HG02840 (cell line): ENCODE results near the gene CELF4.

ENCODE experiments used
- ATAC-seq: cut with Tn5 transposase; IDR thresholded peaks from one replicate; pipeline ENCODE4 v1.9.1; 2021; ENCODE audit warnings: mild to moderate bottlenecking, moderate library complexity, moderate number of reproducible peaks; ENCODE audit not compliant: unreplicated experiment, low FRiP score

Gene CELF4

GRCh38 chr18:37428288-37428974 lies 137.2 kb downstream of the CELF4 start:
- ATAC-seq, result no peak

GRCh38 chr18:37426586-37426985 lies 139.0 kb downstream of the CELF4 start:
- ATAC-seq, result no peak

GRCh38 chr18:37425222-37425621 lies 140.4 kb downstream of the CELF4 start:
- ATAC-seq, result no peak

GRCh38 chr18:37424507-37424906 lies 141.1 kb downstream of the CELF4 start:
- ATAC-seq, result no peak

GRCh38 chr18:37422596-37422995 lies 143.0 kb downstream of the CELF4 start:
- ATAC-seq, result no peak

DNA sequence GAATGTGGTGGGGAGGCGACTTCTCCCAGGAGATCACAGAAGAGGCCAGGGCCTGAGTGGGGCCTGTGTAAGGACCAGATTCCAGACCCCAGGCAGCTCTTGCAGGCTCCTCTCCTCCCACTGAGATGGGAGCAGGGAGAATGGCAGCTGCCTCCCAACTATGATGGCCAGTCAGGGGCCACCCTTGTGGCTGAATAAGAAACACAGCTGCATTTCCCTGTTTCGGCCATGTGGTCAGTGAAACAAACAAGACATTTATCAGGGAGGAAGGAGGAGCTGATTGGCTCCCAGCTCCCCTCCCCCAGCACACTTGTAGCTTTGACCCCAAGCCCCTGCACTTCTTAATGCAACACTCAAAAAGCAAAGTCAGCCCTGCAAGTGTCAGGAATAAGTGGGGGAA lies 143.5 kb downstream of the CELF4 start:
- ATAC-seq, result no peak

DNA sequence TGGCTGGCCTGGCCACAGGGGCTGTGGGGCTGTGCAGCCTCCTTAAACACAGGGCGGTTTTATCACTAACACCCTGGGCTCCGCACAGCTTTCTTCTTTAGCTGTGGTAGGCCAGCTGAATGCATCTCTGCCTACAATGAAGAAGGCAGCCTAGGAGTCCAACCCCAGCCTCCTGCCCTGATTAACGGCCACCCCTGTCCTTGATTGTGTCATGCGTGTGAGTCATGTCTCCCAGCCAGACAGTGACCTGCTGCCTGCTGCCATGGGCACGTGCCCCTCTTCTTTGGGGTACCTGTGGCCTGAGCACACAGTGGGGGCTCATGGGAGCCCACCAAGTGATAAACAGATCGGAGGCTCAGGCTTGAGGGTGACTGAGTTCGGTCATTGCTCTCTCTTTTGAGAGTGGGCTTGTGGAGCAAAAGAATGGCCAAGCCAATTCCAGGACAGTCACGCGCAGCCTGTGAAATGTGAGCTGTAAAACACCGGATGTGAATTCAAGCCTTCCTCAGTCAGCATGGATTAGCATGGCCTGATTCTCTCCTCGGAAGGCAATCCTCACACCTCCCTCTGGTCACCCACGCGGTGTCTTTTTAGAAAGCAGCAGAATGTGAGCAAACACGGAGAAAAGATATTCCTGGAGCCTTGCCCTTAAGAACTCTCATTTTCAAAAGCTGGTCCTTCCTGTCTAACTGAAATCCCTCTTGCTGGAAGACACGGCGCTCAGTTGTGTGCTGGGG lies 144.1 kb downstream of the CELF4 start:
- no peak for ATAC-seq

- no peak for ATAC-seq
Measured at GRCh38 chr18:37420315-37420880, 145.2 kb downstream of the CELF4 start.

DNA sequence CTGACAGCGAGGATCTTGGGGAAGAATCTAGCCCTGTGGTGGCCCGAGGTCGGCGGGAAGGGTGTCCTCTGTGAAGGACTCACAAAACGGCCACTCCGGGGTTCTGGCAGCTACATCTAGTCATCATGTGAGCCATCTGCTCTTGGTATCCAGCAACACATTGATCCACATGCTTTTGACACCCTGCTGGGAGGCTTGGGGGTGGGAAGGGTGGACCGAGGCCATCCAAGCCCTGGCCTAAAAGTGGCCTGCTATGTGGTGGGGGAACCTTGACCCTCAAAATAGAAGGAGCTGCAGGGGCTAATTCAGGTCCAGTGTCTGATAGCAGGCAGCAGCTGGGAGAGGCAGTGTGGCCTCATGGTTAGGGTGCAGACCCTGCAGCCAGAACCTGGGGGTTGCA lies 145.7 kb downstream of the CELF4 start:
- no peak for ATAC-seq

GRCh38 chr18:37419315-37419714 lies 146.3 kb downstream of the CELF4 start:
- ATAC-seq, result no peak

DNA sequence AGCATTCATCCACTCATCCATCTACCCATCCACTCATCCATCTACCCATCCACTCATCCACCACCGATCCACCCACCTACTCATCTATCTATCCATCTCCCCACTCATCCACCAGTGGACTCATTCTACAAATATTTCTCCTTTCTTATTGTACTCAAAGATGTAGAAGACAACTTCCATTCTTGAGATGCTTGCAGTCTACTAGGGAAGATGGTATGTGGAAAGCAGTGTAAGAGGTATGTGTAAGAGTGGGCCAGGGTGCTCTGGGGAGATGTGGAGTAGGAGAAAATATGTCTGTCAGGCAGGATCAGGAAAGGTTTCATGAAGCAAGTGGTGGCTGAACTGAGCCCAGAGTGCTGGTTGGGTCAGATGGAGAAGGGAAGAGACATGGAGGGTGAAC lies 150.8 kb downstream of the CELF4 start:
- ATAC-seq, result no peak

- no peak for ATAC-seq
Measured at GRCh38 chr18:37412829-37413228, 152.8 kb downstream of the CELF4 start.

GRCh38 chr18:37412333-37412732 lies 153.3 kb downstream of the CELF4 start:
- no peak for ATAC-seq

- no peak for ATAC-seq
Measured at GRCh38 chr18:37409878-37410277, 155.7 kb downstream of the CELF4 start.

DNA sequence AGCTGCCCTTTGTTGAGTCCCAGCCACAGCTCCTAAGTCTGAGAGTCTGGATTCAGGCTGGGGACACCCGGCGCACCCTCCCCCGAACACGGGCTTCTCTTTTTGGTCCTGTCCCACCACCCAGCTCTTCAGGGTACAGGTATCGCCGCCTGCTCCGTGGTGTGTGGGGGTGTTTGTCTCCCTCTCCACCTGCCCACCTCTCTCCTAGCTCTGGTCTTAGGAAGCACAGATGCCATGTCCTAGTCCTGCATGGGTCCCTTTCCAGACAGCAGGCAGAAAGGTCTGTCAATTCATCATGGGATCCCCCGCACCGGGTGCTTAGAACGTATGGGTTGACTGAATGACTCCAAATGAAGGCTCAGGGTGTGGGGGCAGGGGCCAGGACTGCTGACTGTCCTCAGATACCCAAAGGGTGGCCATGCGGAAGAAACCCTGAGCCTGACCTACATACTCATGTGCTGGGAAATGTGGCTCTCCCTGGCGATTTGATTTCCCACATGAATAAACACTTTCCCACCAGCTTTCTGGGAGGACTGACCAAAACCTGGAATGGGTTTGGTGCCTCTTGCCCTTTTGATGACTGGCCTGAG lies 156.8 kb downstream of the CELF4 start:
- no peak for ATAC-seq

DNA sequence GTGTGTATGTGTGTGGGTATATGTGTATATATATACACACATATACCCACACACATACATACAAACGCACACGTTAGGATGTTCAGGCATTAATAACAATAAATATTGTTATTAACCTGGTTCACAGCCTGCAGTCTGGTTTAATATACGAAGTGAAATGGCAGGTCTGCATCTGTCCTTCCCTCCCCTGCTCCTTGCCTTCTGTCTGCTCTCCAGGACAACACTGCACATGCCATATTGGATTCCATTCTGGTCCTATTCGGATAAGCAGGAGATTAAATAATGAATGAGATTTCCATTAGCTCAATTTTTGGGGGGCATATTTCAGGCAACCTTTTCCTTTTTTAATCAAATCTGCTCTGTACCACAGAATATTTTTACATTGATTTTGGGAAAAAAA lies 158.0 kb downstream of the CELF4 start:
- no peak for ATAC-seq

- ATAC-seq, result no peak
Measured at GRCh38 chr18:37405772-37406171, 159.8 kb downstream of the CELF4 start.

DNA sequence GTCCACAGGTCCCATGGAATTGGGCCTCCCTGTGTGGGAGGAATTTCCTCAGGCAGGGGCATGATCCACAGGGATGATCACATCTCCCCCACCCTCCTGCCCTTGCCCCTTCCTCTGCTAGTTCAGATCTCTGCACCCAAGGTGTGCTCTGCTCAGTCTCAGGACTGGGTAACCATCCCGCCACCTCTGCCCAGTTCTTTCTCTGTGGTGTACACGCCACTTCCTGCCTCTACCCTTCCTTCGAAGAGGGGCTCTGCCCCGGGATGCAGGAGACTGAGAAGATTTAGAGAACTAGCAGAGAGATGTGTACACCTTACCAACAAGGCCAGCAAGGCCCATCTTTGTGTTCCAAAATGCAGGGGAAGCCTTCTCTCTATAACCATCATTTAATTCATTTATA lies 160.4 kb downstream of the CELF4 start:
- no peak for ATAC-seq

DNA sequence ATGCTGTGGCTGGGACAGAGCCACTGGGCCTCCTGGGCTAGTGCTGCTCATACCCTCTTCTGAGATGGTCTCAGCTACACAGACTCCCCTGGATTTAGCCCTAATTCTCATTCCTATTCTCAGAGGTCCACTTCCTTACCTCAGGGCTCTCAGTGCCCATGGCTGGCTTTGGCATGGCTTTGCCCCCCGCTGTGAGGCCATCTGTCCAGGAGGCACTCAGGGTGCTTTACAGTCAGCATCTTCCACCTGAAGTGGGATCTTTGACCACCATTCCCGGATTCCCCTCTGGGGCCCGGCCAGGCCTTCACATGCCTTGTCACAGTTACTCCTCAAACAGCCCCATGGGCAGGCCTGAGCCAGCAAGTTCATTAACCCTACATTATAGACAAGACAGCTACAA lies 161.8 kb downstream of the CELF4 start:
- ATAC-seq, result no peak

DNA sequence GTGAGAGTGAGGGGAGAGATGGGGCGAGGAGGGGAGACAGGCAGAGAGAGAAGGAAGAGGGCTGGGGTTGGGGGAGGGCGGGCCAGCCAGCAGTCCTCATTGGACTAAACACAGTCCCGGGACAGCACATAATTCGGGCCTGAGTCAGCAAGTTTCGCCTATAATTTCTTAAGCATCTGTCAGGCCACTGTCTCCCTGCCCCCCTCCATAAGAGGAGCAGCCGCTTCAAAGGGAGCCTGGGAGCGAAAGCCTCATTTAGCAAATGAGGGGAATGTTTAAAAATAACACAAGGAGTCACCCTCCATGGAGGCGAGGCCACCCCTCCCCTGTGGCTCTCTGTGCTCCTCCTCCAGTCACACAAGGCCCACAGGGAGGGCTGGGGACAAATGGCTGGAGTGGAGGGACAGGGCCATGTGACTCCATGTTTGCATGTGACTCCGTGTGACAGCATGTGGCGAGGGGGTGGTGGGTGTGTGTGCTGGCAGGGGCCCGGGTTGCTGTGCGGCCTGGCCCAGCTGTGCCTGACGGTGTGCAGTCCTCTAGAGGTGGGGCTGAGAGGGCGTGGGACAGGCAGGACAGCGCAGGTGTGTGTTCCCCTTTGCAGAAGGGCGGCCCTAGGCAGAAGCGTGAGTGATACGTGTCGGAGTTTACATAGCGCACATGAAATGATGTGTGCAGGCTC lies 162.4 kb downstream of the CELF4 start:
- ATAC-seq, result no peak

DNA sequence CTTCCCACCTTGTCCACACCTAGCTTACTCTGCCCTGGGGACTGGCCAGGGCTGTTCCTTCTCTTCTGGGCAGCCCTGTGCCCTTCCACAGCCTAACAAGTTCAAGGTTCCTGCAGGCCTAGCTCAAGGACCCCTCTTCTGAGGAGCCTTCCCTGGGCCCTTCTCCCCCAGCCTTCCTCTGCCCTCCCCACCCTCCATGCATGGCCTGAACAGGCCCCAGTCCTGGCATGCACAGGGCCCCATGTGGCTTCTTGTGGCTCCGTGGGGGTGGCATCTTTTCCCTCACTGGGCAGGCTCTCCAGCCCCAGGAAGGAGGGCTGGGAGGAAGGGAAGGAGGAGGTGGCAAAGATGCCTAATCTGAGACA lies 162.9 kb downstream of the CELF4 start:
- no peak for ATAC-seq
